Measurements from ENCODE around the gene RNLS.

The RNLS gene

DNA sequence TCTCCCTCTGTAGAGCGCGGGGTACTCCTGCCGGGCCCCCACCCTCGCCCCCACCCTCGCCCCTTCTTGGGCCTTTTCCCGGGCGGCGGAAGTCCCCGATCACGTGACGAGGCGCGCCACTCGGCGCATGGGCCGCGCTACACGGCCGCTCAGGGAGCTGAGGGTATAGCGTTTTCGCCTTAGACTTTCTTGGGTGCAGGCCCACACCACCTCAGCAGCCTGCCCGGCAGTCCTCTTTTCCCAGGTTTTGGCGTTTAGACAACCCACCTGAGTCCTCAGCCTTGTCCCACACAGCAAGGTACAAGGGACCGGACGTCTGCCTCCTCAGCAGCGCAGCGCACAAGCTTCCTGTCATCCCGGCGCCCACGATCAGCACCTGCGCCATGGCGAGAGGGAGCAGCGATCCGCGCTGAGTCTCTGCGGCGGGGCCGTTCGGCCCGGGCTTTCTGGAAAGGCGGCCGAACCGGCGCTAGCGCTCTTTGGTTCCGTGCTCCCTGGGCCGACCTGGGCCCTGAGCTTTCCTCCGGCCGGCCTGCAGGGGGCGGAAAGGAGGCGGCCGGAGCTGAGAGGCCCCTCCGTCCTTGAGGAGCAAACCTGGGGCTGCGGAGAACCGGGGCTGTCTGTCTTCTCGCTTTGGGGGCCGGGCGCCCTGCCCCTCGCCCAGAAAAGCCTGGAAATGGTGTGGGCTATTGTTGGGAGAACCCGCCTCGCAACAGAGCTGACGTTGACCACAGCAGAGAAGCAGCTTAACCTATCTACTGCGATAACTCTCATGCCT lies at the start of gene RNLS:
Gene RNLS (minus strand): TSS at position 513 of the 778 bp plus-strand sequence.
- peak; percentile 81 for DNase-seq (ENCODE audit: low spot score)

DNA sequence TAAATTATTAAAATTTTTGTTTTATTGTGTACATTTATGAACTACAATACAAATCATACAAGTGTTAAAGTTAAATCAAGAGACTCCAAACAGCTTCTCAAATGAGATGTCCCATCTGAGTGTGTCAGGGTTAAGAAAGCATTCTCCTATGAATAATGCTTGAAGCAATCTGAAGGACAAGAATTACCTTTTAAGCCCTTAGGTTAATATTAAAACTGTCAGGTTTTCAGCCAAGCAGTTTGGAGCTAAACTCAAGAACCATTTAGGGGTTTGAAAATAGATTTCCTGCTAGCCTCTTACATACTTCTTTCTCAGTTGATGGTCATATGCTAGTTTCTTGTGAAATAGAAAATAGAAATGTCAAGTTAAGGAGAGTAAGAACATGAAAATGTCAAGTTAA lies 41.7 kb upstream of the RNLS start:
- DNase-seq (ENCODE audit: low spot score) = no peak

DNA sequence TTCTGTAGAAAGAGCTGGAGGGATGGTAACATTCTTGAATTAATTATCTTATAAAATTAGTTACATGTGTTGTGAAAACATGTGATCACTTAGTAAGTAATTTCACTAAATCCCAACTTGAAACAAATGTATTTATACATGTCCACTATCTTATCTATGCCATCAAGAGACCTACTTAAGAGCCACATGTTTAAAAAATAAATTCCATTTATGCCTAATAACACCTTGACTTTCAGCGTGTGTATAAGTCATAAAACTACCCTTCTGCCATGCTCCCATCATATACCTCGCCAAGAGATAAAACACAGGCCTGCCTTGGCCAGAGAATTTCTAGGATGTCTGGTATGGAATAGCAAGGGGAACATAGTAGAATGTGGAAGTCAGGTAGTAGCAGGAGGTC lies 40.7 kb upstream of the RNLS start:
- no peak for DNase-seq (ENCODE audit: low spot score)

DNA sequence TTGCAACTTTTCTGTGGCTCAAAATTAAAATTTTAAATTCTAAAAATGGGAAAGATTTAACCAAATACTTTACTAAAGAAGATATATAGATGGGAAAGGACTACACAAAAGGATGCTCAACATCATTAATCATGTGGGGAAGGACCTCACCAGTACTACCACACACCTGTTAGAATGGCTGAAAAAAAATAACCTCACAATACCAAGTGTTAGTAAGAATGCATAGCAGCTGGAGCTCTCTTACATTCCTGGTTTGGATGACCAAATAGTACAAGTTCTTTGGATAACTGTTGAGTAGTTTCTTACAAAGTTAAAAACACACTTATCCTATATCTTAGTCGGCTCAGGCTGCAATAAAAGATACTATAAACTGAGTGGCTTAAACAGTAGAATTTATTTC lies 37.3 kb upstream of the RNLS start:
- no peak for DNase-seq (ENCODE audit: low spot score)

DNA sequence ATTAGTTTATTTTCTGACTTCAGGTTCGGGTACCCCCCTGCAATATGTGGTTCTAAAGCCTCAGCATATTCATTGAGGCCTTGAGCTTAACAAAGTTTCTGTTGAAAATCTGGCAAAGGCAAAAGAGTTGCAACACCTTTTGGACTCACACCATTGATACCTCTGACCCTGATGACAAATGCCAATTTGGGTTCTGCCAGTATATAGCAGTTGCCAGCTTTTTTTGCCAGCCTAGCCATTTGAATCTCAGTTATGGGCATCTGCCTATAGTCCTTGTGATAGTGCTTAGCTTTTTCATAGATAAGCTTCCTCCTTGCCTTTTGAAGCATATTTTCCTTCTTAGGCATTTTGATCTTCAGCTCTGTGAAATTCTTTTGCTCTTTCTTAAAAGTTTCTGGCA lies 35.4 kb upstream of the RNLS start:
- DNase-seq (ENCODE audit: low spot score) = no peak

DNA sequence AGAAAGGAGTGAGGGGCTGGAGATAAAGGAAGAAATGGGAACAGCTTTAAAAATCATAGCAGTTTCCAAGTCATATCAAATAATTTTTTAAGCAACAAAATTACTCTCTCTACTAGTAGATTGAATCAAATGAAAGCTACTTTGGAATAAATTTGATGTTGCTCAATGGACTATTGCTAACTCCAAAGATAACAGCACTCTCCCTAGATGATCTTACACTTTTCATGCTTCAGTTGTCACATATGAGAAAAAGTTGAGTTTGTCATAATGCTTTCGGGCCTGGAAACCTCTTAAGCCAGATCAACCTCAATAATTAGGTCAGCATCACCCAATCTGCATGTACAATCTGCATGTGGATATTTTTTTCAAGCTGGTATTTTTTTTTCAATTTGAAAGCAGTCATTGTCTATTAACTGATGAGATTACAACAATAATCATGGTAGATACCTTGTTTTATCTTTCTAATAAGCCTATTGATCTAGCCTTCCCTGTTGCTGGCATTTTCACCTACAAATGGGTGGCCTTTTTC lies 34.7 kb upstream of the RNLS start:
- no peak for DNase-seq (ENCODE audit: low spot score)

DNA sequence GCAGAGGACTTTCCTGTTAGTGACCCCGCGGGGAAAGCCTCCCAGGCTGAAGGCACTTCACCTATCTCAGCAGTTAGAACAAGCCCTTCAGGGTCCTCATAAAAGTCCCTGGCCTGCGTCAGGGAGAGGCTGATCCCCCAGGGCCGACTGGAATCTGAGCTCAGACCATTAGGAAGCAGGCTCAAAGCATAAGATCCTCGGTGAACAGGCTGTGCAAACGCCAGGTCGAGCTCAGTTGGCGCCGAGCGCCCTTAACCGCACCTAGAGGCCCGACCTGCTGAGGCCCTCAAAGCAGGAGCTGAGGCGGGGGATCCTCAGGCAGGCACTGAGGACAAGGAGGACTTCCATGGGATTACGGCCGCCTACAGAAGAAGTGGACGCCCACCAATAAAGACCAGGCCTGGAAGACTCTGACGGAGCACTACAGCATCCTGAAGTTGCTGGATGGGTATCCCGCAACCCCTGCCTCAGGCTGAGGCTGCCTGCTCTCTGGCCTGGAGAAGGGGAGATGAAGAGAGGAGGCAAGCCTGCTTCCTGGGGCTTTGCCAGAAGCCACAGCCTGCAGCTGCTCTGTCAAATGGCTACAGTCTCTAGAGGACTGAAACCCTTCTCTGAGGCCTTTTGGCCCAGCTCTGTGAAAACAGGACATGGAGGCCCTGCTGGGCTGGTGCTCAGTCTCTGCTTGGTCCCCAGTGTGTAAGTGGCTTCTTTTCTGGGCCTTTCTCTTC lies 33.3 kb upstream of the RNLS start:
- no peak for DNase-seq (ENCODE audit: low spot score)

DNA sequence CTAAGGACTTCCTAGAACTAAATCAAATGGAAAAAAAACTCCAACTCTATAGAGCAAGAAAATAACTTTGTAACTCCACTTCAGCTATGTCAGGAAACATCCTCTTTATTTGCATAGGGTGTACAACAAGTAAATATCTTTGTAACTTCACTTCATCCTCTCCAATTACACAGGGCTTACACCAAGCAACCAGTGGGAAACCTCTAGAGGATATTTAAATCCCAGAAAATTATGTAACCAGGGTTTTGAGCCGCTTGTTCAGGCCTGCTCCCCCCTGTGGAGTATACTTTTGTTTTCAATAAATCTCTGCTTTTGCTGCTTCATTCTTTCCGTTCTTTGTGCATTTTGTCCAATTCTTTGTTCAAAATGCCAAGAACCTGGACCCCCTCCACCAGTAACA lies 25.7 kb upstream of the RNLS start:
- DNase-seq (ENCODE audit: low spot score) = no peak

DNA sequence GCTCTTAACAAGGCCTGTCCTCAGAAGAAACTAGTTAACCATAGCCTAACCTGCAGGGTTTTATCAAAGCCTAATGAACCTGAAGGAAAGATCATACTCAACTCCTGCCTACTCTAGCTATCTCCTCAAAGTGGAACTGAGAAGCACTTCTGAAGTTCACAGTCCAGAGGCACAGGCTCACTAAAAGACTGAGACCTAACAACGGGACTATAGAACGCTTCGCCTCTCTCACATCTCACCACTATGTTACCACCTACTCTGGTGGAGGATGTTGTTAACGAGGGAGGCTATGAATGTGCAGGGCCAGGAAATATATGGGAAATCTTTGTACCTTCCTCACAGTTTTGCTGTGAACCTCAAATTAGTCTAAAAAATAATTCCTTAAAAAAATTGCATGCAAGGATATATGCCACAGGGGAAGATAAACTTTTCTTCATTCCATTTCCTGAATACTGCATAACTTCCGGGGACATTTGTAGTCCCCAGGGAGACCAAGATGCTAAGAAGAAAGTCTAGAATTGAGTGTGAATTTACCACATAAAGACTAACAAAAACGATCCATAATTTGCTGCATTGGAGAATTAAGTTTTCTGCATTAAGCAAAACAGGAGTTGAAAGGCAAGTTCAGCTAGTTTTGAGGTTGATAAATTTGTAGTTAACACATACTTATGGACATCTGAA lies 25.1 kb upstream of the RNLS start:
- DNase-seq (ENCODE audit: low spot score) = no peak

DNA sequence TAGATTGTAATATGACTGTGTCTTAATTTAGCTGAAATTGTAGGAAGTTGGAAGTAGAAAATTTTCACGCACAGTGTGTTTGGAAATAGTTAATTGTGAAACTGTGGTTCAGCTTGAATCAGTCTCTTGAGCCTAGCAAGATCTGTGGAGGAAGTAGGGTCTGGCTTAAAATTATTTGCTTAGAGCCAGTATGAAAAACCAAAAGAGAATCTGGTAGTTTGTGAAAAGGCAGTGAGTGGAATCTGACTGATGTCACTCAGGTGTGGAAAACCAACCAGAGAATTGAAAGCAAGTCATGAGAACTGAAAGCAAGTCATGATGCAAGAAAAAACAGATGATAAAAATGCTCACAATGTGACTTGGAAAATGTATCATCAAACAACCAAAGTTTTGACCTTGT lies 14.9 kb upstream of the RNLS start:
- DNase-seq (ENCODE audit: low spot score) = no peak

DNA sequence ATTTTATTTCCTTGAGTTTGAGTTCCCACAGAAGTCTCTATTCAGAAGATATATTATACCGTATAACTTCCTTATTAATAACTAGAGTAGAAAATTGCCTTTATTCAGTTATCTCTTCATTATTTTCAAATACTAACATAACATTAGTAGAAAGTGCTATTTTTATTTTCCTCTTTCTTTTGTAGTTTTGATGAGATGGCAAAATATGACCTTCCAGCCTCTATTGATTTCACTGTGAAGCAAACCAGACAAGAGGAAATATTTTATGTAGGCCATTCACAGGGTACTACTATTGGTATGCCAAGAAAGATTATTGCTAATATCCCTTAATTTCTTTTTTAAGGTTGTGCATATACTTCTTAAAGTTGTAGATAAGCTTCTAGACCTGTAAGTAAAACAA lies 11.4 kb upstream of the RNLS start:
- no peak for DNase-seq (ENCODE audit: low spot score)

DNA sequence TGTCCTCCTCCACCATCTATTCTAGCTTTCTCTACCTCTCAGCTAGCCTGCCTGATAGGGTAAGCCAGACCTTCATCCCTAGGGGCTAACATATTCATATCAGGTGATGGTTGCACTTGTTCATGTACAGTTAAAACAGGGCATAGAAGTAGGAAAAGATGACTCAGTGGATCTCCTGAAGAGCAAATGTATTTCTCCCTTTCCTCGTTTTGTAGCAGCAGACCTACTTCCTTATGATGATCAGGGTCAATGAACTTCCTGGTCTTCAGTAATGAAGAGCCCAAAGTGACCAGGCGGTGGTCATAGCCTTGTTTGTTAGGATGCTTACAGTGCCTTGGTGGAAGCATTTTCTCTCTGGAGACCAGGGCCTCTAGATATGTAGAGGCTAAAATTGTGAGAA lies 9.8 kb upstream of the RNLS start:
- no peak for DNase-seq (ENCODE audit: low spot score)

DNA sequence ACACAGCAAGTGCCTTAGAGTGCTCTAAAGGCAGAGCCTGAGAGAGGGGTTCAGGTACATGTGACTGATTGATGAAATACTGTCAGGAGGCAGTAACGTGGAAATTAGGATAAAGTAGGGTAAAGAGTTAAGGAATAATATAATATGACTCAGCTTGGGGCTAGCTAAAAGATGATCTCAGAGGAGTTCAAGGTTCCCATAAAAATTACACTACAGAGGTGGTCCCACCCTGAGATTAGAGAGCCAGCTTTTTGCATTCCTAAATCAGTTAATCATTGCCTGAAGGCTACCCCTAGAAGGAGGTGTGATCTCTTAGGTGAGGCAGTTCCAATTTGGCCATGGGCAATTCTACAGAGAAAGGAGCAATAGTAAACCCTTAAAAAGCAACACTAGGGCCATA lies 9.3 kb upstream of the RNLS start:
- DNase-seq (ENCODE audit: low spot score) = no peak

DNA sequence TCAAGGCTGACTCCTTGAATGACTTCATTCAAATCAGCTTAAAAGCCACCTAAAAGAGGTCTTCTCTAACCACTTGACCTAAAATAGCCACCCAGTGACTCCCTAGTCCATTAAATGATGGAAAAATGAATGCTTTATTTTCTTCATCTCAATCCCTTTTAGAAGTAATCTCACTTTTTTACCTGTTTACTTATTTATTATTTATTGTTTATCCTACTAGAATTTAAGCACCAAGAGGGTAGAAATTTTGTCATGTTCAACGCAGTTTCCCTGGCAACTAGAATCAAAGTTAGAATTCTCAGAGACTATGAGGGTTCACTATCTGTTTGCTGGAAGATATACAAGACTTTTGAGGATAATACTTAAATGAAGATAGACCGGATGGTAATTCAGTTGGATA lies 3.3 kb upstream of the RNLS start, which contains the start of gene LIPJ:
Gene LIPJ (plus strand): TSS at position 301 of the 400 bp plus-strand sequence. CDS start 3,926 bp downstream, outside the sequence.
- DNase-seq (ENCODE audit: low spot score) = no peak

DNA sequence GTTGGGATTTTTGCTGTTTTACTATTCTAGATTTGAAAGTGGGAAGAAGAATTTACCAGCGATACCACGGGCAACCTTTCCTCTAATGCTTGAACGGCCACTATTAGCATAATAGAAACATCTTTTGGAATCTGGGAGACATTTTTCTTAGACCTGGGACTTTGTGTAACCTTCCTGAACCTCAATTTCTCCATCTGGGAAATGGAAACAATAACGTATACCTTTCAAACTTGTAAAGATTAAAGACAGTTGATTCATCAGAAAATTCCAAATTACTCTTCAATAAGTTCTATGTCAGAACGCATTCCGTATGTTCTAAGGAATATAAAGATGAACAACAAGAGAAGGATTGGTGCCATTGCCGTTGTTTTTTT lies 453 bp upstream of the RNLS start:
- DNase-seq (ENCODE audit: low spot score) = no peak

DNA sequence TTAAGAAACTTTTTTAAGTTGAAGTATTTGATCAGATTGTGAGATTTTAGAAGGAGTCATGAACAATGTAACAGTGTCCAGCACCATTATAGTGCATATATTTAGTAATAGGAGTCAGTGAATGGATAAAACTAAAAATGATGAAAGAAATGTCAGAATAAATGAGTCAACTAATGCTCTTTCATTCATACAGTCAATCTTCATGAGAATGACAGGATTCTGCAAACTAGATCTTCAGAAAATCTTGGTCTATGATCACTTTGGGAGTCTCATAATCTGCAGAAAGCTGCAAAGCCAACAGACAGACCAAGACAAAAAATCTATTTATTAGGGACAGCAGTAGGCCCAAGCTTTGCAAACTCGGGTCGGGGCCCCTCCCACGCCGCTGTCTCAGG lies 710 bp downstream of the RNLS start:
- no peak for DNase-seq (ENCODE audit: low spot score)

DNA sequence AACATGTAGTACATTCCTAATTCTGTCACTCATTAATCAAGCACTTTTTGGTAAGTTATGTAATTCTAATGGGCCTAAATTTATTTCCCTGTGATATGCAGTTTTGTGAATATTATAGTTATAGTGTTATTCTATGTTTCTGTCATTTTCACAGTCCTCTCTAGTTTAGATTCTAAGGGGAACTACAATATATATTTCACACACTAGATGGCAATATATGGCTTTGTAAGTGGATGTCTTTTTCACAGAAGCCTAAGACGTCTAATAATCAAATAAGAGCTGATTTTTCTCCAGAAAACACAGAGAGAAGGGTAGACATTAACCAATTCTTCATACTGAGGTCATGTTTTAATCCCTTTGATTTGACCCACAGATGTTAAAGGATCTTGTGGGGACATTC lies 18.0 kb downstream of the RNLS start:
- DNase-seq (ENCODE audit: low spot score) = peak; percentile 10

DNA sequence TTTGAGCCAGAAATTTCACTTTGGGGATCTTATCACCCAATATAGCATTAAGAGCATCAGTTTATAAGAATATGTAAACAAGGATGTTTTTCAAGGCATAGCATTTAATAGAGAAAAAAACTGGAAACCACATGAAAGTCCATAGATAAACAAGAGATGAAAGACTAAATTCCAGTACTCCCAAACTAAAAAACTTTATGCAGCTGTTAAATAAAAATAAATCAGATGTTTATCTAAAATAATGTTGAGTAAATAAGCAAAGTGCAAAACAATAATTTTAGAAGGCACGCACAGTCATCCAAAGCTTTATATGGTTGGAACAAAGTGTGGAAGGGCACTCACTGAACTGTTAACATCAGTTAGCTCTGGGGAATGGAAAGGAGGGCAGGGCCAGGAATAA lies 21.0 kb downstream of the RNLS start:
- DNase-seq (ENCODE audit: low spot score) = no peak

DNA sequence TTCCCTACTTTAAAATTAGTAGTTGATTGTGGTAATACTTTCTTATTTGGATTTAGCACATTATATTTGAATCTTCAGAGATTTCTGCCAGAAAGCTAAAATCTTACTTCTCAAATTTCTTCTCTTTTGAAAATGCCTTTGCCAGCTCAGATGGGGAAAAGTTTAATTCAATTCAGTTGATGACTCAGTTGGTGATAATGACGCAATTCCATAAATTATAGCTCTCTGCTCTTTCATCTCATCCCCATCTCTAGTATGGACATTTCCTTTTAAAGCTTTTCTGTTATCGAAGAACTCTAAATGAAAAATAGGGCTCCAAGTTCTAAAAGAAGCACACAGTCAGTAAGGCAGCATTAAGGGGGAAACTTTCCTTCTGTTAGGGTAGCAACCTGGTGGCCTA lies 25.5 kb downstream of the RNLS start:
- no peak for DNase-seq (ENCODE audit: low spot score)

DNA sequence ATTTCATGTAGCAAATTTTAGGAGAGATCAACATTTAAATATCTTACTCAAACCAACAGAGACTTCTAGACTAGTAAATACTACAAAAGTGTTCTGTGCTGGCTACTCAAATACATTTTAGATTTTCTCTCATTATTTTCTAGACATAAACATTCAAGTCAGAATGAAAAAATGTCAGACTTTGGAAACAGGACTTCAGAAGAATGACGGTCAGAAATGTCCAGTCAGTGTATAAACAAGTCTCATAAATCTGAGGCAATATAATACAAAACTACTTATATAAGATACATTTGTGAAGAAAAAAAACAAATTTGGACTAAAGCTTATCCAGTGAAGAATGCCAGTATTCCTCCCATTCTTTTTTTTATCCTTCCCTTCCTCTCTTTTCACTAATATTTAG lies 25.9 kb downstream of the RNLS start:
- DNase-seq (ENCODE audit: low spot score) = no peak

DNA sequence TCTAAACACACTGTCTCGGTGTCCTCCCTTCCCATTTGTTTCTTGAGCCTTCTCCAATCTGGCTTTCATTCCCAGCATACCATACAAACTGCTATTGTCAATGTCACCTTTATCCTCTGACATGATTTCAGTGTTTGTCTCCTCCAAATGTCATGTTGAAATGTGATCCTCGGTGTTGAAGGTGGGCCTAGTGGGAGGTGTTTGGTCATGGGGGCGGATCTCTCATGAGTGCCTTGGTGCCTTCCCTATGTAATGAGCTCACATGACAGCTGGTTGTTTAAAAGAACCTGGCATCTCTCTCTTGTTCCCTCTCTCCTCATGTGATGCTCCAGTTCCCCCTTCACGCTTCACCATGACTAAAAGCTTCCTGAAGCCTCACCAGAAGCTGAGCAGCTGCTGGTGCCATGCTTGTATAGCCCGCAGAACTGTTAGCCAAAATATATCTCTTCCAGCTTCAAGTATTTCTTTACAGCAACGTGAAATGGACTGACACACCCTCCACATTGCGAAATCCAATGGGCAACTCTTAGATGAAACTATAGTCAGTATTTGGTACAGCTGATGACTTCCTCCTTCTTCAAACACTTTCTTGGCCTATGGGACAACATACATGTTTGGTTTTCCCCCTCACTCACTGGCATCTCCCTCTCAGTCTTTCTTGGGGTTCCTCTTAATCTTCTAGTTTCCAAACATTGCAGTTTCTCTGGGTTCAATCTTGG lies 27.8 kb downstream of the RNLS start:
- DNase-seq (ENCODE audit: low spot score) = no peak

DNA sequence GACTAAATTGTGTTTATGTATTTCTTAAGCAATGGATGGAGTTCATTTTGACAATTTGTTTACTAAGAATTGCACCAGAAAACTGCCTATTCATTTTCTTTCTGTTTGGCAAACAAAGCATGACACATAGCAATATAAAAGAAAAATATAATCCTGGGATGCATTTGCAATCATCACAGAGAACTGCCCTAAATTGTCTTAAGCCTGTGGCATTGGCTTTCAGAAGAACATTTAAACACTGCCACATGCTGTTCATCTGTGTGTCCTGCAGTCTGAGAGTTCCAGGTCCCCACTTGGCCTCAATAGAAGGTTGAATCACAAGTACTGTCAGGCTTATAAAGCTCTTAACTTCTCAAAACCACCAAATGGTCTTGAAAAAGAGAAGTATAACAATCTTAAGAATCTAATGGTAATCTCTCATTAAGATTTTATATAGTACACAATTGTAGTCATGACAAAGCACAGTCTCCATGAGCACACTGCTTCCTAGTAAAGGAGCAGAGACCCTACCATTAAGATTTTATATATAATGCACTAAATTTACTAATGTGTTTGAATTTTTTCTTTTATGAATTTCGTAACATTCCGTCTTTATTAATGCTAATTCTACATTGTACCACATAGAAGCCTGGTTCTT lies 29.9 kb downstream of the RNLS start:
- peak; percentile 57 for DNase-seq (ENCODE audit: low spot score)
